Stimulated activated CD4-positive, alpha-beta T cell treated with anti-CD3 and anti-CD28 coated beads, Interleukin-1b, Interleukin-23, amount 100 ng/mL, for 1 hour (primary cell): Measurements from ENCODE around the gene GRPR.
A peak's percentile ranks its signal among the peaks of the same experiment; 100 is the strongest.

Experiments used
- DNase-seq, 2 donors: peaks; one replicate each; pipeline ENCODE4 v3.0.0-alpha.2; 2020; ENCODE audit warnings: low read depth in 2 of 2

GRPR gene

GRCh38 chrX:16123222-16123786 is at the start of gene GRPR:
TSS of gene GRPR (plus strand) at chrX:16123565. CDS start at chrX:16123954, 389 bp downstream.
- peak; percentile 2 to 24 for DNase-seq

GRCh38 chrX:16075087-16075486 is 48.3 kb upstream of the GRPR start:
- DNase-seq, result no peak

- DNase-seq, result no peak
These were observed 46.5 kb upstream of the GRPR start for GRCh38 chrX:16076834-16077233.

GRCh38 chrX:16077811-16078210 is 45.6 kb upstream of the GRPR start:
- DNase-seq, result no peak

- DNase-seq, result no peak
These were observed 42.0 kb upstream of the GRPR start for GRCh38 chrX:16081357-16081756.

- no peak for DNase-seq
These were observed 40.8 kb upstream of the GRPR start for GRCh38 chrX:16082470-16083085.

- DNase-seq, result no peak
These were observed 36.3 kb upstream of the GRPR start for GRCh38 chrX:16087076-16087475.

- DNase-seq, result no peak
These were observed 34.3 kb upstream of the GRPR start for GRCh38 chrX:16089086-16089485.

- DNase-seq, result no peak
These were observed 27.2 kb upstream of the GRPR start for GRCh38 chrX:16096141-16096540.

GRCh38 chrX:16100673-16101072 is 22.7 kb upstream of the GRPR start:
- no peak for DNase-seq

- DNase-seq, result no peak
These were observed 21.8 kb upstream of the GRPR start for GRCh38 chrX:16101581-16101980.

- DNase-seq, result no peak
These were observed 19.7 kb upstream of the GRPR start for GRCh38 chrX:16103625-16104024.

- DNase-seq, result no peak
These were observed 10.9 kb upstream of the GRPR start for GRCh38 chrX:16112428-16112827.

GRCh38 chrX:16113978-16114565 is 9.3 kb upstream of the GRPR start:
- no peak for DNase-seq

- no peak for DNase-seq
These were observed 8.8 kb upstream of the GRPR start for GRCh38 chrX:16114611-16115010.

GRCh38 chrX:16119353-16120220 is 3.8 kb upstream of the GRPR start:
- DNase-seq, result no peak

- DNase-seq, result no peak
These were observed 2.9 kb upstream of the GRPR start for GRCh38 chrX:16120431-16120830.

GRCh38 chrX:16124201-16124600 is 836 bp downstream of the GRPR start:
- DNase-seq, result no peak

- no peak for DNase-seq
These were observed 2.3 kb downstream of the GRPR start for GRCh38 chrX:16125520-16126149.

GRCh38 chrX:16130707-16131106 is 7.3 kb downstream of the GRPR start:
- DNase-seq, result no peak

- DNase-seq, result no peak
These were observed 11.6 kb downstream of the GRPR start for GRCh38 chrX:16134936-16135335.

GRCh38 chrX:16136080-16136479 is 12.7 kb downstream of the GRPR start:
- no peak for DNase-seq
